Neural crest cell (in vitro differentiated cells): ENCODE measurements around the gene SIGLEC15. TPM values are rescaled to one million over a fixed set of nuclear protein-coding genes. Genes with fewer than 3 reads are reported as not detected.

Source experiments
- DNase-seq: peaks from one replicate; pipeline ENCODE4 v3.0.0; 2021; ENCODE audit warnings: low read depth, mixed read lengths, low spot score
- H3K27ac Mint-ChIP-seq: one replicate; pipeline ENCODE4 v1.8.0; 2021; ENCODE audit warnings: mild to moderate bottlenecking, mixed read lengths; ENCODE audit not compliant: unreplicated experiment
- H3K27me3 Mint-ChIP-seq: 2 replicates; pipeline ENCODE4 v1.8.0; 2021; ENCODE audit warnings: low read depth, mild to moderate bottlenecking, mixed read lengths
- H3K36me3 Mint-ChIP-seq: 2 replicates; pipeline ENCODE4 v1.8.0; 2021; ENCODE audit warnings: low read depth, mild to moderate bottlenecking, mixed read lengths
- H3K4me1 Mint-ChIP-seq: 2 replicates; pipeline ENCODE4 v1.8.0; 2021; ENCODE audit warnings: mixed read lengths
- H3K4me3 Mint-ChIP-seq: one replicate; pipeline ENCODE4 v1.8.0; 2021; ENCODE audit warnings: mild to moderate bottlenecking, mixed read lengths
- H3K9me3 Mint-ChIP-seq: 2 replicates; pipeline ENCODE4 v1.8.0; 2021; ENCODE audit warnings: mixed read lengths
- total RNA-seq: library from RNA; stranded (reverse); gene quantifications from 2 replicates; pipeline ENCODE4 v1.2.1, GENCODE V29; 2021
- TF ChIP-seq, protein P1 (sequence below): fragments of 200-600 bp; sonication (generic); conservative IDR thresholded peaks from 2 replicates; pipeline ENCODE4 v1.5.0; 2021; ENCODE audit warnings: antibody characterized with exemption, mild to moderate bottlenecking

SIGLEC15 gene
- total RNA-seq, 1 donor from 2014 or later = not detected

- H3K4me1 Mint-ChIP-seq = no peaks in the 10 kb centered on the region
- DNase-seq = no peak
- no peak overlapping the region for H3K4me3 Mint-ChIP-seq
- peaks cover 9% of the 10 kb centered on the region for H3K36me3 Mint-ChIP-seq
- TF ChIP-seq, protein P1, sequence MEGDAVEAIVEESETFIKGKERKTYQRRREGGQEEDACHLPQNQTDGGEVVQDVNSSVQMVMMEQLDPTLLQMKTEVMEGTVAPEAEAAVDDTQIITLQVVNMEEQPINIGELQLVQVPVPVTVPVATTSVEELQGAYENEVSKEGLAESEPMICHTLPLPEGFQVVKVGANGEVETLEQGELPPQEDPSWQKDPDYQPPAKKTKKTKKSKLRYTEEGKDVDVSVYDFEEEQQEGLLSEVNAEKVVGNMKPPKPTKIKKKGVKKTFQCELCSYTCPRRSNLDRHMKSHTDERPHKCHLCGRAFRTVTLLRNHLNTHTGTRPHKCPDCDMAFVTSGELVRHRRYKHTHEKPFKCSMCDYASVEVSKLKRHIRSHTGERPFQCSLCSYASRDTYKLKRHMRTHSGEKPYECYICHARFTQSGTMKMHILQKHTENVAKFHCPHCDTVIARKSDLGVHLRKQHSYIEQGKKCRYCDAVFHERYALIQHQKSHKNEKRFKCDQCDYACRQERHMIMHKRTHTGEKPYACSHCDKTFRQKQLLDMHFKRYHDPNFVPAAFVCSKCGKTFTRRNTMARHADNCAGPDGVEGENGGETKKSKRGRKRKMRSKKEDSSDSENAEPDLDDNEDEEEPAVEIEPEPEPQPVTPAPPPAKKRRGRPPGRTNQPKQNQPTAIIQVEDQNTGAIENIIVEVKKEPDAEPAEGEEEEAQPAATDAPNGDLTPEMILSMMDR = no peak
- H3K27ac Mint-ChIP-seq = no peak overlapping the region
- H3K27me3 Mint-ChIP-seq = no peaks in the 10 kb centered on the region
- no peaks in the 10 kb centered on the region for H3K9me3 Mint-ChIP-seq
Measured at GRCh38 chr18:45849529-45849928, 24.1 kb downstream of the SIGLEC15 start.

- Mint-ChIP-seq H3K27ac (no peak overlapping the region), H3K9me3 (no peaks in the 10 kb centered on the region), H3K36me3 (peaks cover 11% of the 10 kb centered on the region), H3K4me1 (no peaks in the 10 kb centered on the region), H3K27me3 (no peaks in the 10 kb centered on the region), H3K4me3 (no peak overlapping the region)
- TF ChIP-seq, protein P1 = peak; percentile 47
- no peak for DNase-seq
Measured at GRCh38 chr18:45850021-45850420, 24.5 kb downstream of the SIGLEC15 start.

DNA sequence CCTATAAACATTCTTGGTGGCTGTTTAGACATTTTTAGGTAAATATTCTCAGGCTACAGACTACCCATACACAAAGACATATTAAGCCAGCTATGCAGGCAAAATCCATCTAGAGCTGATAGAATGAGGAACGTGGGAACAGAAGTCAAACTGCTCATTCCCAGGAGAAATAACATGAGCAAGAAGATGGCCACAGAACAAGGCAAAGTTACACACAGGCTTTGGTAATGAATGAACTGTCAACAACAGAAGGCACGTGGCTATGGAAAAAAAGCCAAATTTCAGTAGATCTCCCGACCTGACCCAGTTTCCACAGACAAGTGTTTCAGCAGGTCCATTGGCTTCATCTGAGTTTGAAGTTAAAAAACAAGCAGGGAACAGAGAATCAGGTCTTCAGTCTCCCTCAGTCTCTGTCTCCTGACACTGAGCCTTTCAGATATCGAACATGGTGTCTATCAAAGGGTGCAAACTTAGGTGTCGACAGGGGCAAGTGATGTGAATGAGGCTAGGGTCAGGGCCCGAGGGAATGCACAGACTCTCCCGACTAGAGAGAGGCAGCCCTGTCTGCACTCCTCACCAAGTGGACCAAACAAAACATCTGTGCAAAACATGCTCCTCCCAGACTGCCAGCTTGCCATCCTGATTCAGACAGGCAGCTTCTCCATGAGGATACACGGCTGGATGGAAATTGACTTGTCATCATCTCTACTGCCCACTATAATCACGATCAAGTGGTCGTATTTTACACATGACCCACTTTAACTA is 25.9 kb downstream of the SIGLEC15 start:
- no peaks in the 10 kb centered on the region for H3K9me3 Mint-ChIP-seq
- no peaks in the 10 kb centered on the region for H3K4me1 Mint-ChIP-seq
- TF ChIP-seq, protein P1 = no peak
- peaks cover 24% of the 10 kb centered on the region for H3K36me3 Mint-ChIP-seq
- H3K4me3 Mint-ChIP-seq = no peak overlapping the region
- no peaks in the 10 kb centered on the region for H3K27me3 Mint-ChIP-seq
- H3K27ac Mint-ChIP-seq = no peak overlapping the region
- no peak for DNase-seq

- DNase-seq = no peak
- no peak overlapping the region for H3K4me3 Mint-ChIP-seq
- no peak overlapping the region for H3K27ac Mint-ChIP-seq
- no peaks in the 10 kb centered on the region for H3K9me3 Mint-ChIP-seq
- TF ChIP-seq, protein P1 = no peak
- H3K36me3 Mint-ChIP-seq = peaks cover 30% of the 10 kb centered on the region
- H3K27me3 Mint-ChIP-seq = no peaks in the 10 kb centered on the region
- no peaks in the 10 kb centered on the region for H3K4me1 Mint-ChIP-seq
Measured at GRCh38 chr18:45852631-45853030, 27.2 kb downstream of the SIGLEC15 start.

GRCh38 chr18:45854036-45854586 is 28.6 kb downstream of the SIGLEC15 start:
- no peak overlapping the region for H3K4me3 Mint-ChIP-seq
- no peak overlapping the region for H3K27ac Mint-ChIP-seq
- no peaks in the 10 kb centered on the region for H3K27me3 Mint-ChIP-seq
- H3K4me1 Mint-ChIP-seq = no peaks in the 10 kb centered on the region
- DNase-seq = no peak
- no peaks in the 10 kb centered on the region for H3K9me3 Mint-ChIP-seq
- TF ChIP-seq, protein P1 = no peak
- H3K36me3 Mint-ChIP-seq = peaks cover 32% of the 10 kb centered on the region
